Mesenteric fat pad (tissue), 1 donor: ENCODE measurements around the gene NEK6. TPM values are rescaled to one million over a fixed set of nuclear protein-coding genes. Genes with fewer than 3 reads are reported as not detected.

Experiments
- DNase-seq: peaks from one replicate; pipeline ENCODE4 v3.0.0-alpha.2; 2020; ENCODE audit warnings: low spot score
- total RNA-seq: library from RNA; stranded (reverse); fragmentation: NEBNext Ultra II Directional; extraction: Animal tissue kit (Norgen Biotek cat#: 25700); gene quantifications from one replicate; pipeline ENCODE4 v1.2.1, GENCODE V29; 2021
- donor health status: DM: yes; HTN: yes; CAD: no.

The NEK6 gene
- total RNA-seq, 1 donor from 2014 or later, result 97.9 TPM

- no peak for DNase-seq
Observed at GRCh38 chr9:124277420-124277819, 19.7 kb downstream of the NEK6 start.

GRCh38 chr9:124278054-124278540 lies 20.3 kb downstream of the NEK6 start:
- DNase-seq, result no peak

- no peak for DNase-seq
Observed at GRCh38 chr9:124279531-124280175, 21.9 kb downstream of the NEK6 start.

- no peak for DNase-seq
Observed at GRCh38 chr9:124280176-124280691, 22.5 kb downstream of the NEK6 start.

DNA sequence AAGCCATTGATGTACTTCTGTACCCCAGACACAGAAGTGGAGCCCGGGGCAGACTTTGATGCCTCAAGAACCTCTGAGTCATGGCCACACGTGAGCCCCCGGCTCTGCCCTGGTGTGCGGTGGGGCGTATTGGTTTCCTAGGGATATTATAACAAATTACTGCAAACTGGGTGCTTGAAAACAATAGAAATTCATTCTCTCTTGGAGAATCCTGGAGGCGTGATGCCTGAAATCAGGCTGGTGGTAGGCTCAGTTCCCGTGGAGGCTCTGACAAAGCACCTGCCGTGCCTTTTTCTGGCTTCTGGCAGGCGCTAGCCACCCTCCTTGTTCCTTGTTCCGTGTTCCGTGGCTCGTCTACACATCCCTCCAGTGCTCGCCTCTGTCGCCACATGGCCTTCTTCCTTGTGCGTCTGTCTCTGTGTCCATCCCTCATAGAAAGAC lies 24.2 kb downstream of the NEK6 start:
- no peak for DNase-seq

DNA sequence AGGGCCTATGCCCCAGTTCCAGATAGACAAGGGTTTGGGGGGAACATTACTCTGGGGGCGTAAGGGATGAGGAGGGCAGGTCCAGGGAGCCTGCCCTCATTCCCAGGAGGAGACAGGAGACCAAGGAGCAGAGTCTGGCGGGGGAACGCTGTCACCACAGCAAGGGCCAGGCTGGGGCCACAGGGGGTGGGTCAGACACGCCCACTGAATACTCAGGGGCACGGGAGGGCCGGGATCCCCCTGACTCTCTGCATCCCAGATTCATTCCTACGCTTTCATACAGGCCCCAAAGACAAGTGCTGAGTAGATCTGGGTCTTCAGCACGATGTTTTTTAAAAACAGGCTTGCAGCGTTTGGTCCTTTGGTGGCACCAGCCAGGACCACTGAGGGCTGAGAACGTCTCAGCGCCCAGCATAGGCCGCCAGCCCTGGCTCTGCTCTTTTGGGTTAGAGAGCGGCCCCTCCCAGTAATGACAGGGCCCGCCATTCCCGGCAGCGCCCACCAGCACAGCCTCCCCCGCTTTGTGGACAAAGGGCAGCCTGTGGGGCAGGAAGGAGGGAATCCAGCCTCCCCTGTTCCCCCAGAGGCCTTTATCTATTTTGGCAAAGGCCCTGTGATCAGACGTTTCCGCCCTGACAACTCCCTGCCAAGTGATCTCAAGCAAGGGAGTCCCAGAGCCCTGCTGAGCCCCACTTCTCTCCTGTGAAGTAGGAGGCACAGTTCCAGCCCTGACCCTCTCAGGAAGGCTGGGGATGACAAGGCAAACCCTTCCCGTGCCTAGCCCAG lies 24.9 kb downstream of the NEK6 start:
- DNase-seq, result no peak

- no peak for DNase-seq
Observed at GRCh38 chr9:124283228-124283814, 25.6 kb downstream of the NEK6 start.

GRCh38 chr9:124284237-124284831 lies 26.6 kb downstream of the NEK6 start:
- no peak for DNase-seq

DNA sequence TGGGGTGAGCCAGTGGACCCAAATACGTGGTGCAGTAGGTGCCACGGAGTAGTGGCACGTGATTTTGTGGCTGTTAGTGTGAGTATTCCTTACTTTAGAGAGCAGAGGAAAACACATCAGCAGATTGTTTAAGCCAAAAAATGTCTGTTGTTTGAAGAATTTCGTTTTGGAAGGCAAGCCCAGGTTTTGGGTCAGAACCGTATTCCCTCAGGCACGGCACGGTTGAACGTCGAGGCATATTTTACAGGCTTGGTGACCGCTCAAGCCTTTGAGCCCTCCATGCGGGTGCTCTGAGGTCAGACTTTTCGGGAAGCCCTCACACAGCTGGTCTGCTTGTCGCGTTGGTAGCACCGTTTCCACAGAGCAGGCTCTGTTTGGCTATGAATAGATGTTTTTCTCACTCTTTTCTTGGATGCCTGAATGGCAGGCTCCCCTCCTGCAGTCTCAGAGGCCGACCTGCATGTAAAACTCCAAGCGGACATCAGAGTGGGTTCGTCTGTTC lies 27.2 kb downstream of the NEK6 start:
- no peak for DNase-seq

GRCh38 chr9:124285490-124285889 lies 27.7 kb downstream of the NEK6 start:
- DNase-seq, result no peak

DNA sequence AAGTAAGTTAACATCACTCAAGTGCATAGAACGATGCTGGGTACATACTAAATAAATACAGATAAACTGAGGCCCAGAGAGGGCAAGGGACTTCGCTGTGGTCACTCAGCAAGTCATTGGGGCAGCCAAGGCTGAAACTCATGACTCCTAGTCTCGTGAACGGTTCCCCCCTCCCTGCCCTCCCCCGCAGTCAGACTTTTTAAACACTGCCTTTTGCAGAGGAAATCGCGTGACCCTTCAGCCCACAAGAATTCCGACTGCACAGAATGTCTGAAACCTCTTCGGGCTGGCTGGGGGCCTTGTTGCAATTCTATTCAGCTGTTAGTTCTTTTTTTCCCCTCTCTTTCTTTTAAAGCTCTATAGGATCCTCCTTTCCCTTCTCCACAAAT lies 28.1 kb downstream of the NEK6 start:
- no peak for DNase-seq

- DNase-seq, result no peak
Observed at GRCh38 chr9:124286292-124286931, 28.7 kb downstream of the NEK6 start.

DNA sequence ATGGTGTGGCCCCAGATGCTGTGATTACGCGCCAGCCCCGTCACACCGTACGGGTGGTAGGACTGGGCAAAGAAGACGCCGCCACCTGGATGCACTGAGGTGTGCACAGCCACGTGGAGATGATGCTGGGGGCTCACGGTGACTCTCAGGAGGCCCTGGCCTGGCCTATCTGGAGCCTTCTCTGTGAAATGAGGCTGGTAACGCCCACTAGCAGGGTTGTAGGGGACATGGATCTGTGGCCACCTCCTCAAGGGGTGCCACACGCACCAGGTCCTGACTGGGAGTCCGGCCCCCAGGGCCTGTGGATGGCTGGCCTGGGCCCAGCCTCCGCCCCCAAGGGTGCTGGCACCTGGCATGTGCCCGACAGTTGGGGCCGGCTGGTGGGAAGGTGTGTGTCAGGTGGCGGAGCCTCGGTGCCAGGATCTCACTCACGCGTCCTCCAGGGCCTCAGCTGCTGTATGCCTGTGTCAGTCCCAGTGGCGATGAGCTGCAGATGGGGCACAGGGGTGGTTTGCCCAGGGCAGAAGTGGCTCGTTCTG lies 32.4 kb downstream of the NEK6 start:
- DNase-seq, result no peak

DNA sequence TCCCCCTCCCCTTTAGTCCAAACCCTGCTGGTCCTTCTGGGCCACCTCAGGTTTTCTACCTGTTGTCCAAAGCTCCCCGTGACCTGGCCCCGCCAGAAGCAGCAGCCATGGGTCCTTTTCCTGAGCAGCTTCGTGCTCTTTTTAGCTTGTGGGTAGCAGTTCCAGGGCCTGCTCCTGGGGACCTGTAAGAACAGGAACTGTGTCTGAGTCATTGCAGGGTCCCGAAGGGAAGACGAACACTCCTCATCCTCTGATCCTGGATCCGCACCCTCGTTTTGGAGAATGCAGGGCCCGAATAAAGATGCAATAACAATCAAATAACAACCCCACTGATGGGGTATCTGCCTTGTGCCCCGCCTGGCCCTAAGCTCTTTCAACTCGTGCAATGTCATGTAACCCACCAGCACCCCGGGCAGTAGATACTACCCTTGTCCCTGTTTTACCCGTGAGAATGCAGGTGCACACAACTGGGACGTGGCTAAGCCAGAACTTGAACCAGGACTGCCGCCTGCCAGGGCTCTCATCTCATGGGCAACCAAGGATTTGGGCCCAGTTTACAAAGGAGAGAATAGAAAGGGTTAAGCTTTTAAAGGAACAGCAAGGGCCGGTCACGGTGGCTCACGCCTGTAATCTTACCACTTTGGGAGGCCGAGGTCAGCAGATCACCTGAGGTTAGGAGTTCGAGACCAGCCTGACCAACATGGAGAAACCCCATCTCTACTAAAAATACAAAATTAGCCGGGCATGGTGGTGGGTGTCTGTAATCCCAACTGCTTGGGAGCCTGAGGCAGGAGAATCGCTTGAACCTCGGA lies 33.2 kb downstream of the NEK6 start:
- no peak for DNase-seq

- DNase-seq, result no peak
Observed at GRCh38 chr9:124291801-124292396, 34.1 kb downstream of the NEK6 start.

DNA sequence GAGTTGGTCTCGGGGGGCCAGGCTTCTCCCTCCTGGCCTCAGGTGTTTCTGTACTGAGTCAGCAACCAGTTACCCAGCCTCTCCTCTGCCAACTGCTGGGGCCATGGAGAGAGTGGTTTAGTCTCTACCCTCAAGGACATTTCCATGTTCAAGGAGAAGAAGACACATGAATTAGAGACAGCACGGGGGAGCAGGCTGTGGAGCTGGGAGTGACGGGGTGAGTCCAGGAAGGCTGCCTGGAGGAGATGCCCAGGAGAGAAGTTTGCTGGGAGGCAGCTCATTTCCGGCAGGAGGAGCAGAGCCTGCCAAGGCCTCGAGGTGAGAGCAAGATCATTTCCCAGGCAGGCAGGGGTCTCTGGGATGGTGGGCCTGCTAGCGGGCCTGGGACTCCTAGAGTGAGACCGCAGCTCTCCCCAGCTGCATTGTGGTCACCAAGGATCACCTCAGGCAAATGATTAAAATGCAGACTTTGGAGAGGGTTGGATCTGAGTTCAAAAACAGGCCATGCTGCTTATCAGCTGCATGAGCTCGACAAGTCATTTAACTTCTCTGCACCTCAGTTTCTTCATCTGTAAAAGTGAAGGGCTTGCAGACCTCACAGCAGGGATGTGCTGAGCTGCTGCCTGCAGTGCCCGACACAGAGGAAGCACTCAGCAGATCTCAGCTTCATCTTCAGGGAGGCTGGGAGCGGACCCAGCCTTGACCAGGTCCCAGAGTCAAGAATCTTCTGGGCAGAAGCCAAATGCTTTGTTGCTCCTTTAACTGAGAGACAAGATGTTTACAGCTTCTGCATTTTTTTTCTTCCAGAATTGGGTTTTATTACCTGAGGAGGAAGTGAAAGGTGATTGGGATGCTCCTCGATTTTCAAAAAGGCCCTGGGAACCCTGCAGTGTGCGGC lies 35.2 kb downstream of the NEK6 start:
- no peak for DNase-seq

- DNase-seq, result no peak
Observed at GRCh38 chr9:124293718-124294506, 36.2 kb downstream of the NEK6 start.
